Osteoblast (primary cell): ENCODE results near the gene TPP2. TPM values are rescaled to one million over a fixed set of nuclear protein-coding genes. Genes with fewer than 3 reads are reported as not detected.

Source experiments
- DNase-seq: peaks from one replicate; pipeline ENCODE4 v3.0.0; 2011; ENCODE audit warnings: low spot score, mixed read lengths; ENCODE audit not compliant: insufficient read length; ENCODE audit errors: missing footprints
- H2AFZ ChIP-seq: 2 replicates; pipeline ENCODE4 v1.6.0; 2011; ENCODE audit warnings: mild to moderate bottlenecking, low read length
- H3K27ac ChIP-seq: 2 replicates; pipeline ENCODE4 v1.5.1; 2011; ENCODE audit warnings: mild to moderate bottlenecking, low read depth, low read length, moderate library complexity
- H3K27me3 ChIP-seq: 2 replicates; pipeline ENCODE4 v1.6.0; 2012; ENCODE audit warnings: mild to moderate bottlenecking, control low read depth, inconsistent platforms, low read length, moderate library complexity; ENCODE audit not compliant: insufficient read depth
- H3K36me3 ChIP-seq: 2 replicates; pipeline ENCODE4 v1.5.1; 2011; ENCODE audit warnings: mild to moderate bottlenecking, low read length, control low read depth, moderate library complexity; ENCODE audit not compliant: insufficient read depth
- H3K4me1 ChIP-seq: 2 replicates; pipeline ENCODE4 v1.5.1; 2011; ENCODE audit warnings: mild to moderate bottlenecking, low read length, control low read depth, moderate library complexity; ENCODE audit not compliant: insufficient read depth
- H3K4me2 ChIP-seq: 2 replicates; pipeline ENCODE4 v1.6.0; 2011; ENCODE audit warnings: mild to moderate bottlenecking, low read length; ENCODE audit not compliant: insufficient read depth
- H3K4me3 ChIP-seq: fragments of 200-600 bp; sonication (generic); 3 replicates; pipeline ENCODE4 v1.5.1; 2012; ENCODE audit warnings: mild to moderate bottlenecking, low read length, inconsistent platforms; ENCODE audit not compliant: insufficient read depth
- H3K79me2 ChIP-seq: 2 replicates; pipeline ENCODE4 v1.6.0; 2012; ENCODE audit warnings: mild to moderate bottlenecking, low read length, control low read depth, inconsistent platforms; ENCODE audit not compliant: insufficient read depth
- H3K9me3 ChIP-seq: 2 replicates; pipeline ENCODE4 v1.5.1; 2011; ENCODE audit warnings: low read depth, low read length, control low read depth
- H4K20me1 ChIP-seq: 2 replicates; pipeline ENCODE4 v1.6.0; 2012; ENCODE audit warnings: mild to moderate bottlenecking, low read length, control low read depth; ENCODE audit not compliant: insufficient read depth
- total RNA-seq: library from RNA; depleted of rRNA; stranded (reverse); fragments of >200 nt; gene quantifications from 2 replicates; pipeline ENCODE4 v1.2.3, GENCODE V29; 2012
- TF ChIP-seq, protein P1 (sequence below): IDR thresholded peaks from 2 replicates; pipeline ENCODE4 v1.5.1; 2011; ENCODE audit warnings: mild to moderate bottlenecking, low read depth, low read length, moderate library complexity; ENCODE audit errors: extremely low read depth

The TPP2 gene
- total RNA-seq, 1 donor = 57.5 TPM

DNA sequence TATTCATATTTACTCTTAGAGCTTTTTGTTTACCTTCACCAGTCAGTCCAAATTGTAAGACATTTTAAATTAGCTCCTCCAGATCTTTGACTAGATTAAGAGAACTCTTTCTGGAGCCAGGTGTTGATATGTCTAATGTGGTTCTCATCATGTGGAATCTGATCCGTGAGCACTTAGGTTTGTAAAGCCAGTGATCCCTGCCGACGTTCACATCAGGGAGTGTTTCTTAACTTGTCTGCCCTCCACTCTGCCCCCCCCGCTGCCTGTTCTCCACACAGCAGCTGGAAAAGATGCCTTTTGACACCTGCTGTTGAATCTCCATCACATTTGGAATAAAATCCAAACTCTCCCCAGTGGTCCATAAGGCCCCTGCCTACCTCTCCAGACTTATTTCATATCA is 80.3 kb downstream of the TPP2 start:
- Histone ChIP-seq H3K36me3 (peaks cover 44% of the 10 kb centered on the region), H4K20me1 (no peaks in the 10 kb centered on the region), H3K27me3 (no peaks in the 10 kb centered on the region), H2AFZ (no peak overlapping the region), H3K4me1 (no peaks in the 10 kb centered on the region), H3K27ac (no peak overlapping the region), H3K9me3 (no peaks in the 10 kb centered on the region), H3K4me3 (no peak overlapping the region), H3K79me2 (no peaks in the 10 kb centered on the region), H3K4me2 (no peak overlapping the region)
- TF ChIP-seq, protein P1, sequence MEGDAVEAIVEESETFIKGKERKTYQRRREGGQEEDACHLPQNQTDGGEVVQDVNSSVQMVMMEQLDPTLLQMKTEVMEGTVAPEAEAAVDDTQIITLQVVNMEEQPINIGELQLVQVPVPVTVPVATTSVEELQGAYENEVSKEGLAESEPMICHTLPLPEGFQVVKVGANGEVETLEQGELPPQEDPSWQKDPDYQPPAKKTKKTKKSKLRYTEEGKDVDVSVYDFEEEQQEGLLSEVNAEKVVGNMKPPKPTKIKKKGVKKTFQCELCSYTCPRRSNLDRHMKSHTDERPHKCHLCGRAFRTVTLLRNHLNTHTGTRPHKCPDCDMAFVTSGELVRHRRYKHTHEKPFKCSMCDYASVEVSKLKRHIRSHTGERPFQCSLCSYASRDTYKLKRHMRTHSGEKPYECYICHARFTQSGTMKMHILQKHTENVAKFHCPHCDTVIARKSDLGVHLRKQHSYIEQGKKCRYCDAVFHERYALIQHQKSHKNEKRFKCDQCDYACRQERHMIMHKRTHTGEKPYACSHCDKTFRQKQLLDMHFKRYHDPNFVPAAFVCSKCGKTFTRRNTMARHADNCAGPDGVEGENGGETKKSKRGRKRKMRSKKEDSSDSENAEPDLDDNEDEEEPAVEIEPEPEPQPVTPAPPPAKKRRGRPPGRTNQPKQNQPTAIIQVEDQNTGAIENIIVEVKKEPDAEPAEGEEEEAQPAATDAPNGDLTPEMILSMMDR = no peak
- DNase-seq = no peak

DNA sequence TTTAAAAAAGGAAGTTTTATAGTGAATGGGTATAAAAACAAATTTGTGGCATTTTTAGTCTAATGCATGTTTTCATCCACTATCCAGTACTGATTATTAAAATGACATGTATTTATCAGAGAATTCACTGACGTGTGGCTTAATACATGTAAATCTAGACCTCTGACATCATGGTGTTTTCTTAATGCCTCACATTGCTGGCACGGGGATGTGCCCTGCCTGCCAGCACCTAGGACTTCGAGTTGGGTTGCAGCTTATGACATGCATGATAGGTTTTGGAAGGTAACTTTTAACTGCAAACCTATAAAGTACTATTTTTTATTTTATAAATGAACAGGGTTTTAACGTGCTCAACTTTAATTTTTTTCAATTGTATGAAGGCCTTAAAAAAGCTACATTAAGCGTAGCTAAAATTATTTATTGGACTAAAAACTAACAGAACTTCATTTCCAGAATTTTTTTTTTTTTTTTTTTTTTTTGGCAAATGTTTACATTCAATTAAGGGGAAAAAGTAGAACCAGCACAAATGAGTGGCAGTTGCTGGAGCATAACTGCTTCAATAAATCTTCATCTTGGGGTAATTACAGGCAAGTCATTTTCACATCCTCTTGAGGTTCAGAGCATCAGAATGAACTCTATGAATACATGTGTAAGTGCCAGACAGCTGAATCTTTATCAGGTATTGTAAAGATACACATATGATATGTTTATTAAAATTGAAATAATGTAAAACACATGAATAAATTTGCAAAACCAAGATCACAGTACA is 81.7 kb downstream of the TPP2 start:
- H3K27me3 ChIP-seq = no peaks in the 10 kb centered on the region
- H3K4me3 ChIP-seq = no peak overlapping the region
- H3K9me3 ChIP-seq = peaks cover 1% of the 10 kb centered on the region
- H3K27ac ChIP-seq = no peak overlapping the region
- H3K36me3 ChIP-seq = peaks cover 39% of the 10 kb centered on the region
- TF ChIP-seq, protein P1 = no peak
- no peak overlapping the region for H2AFZ ChIP-seq
- H3K79me2 ChIP-seq = no peaks in the 10 kb centered on the region
- H3K4me1 ChIP-seq = no peaks in the 10 kb centered on the region
- no peak for DNase-seq
- no peak overlapping the region for H3K4me2 ChIP-seq
- H4K20me1 ChIP-seq = no peaks in the 10 kb centered on the region

DNA sequence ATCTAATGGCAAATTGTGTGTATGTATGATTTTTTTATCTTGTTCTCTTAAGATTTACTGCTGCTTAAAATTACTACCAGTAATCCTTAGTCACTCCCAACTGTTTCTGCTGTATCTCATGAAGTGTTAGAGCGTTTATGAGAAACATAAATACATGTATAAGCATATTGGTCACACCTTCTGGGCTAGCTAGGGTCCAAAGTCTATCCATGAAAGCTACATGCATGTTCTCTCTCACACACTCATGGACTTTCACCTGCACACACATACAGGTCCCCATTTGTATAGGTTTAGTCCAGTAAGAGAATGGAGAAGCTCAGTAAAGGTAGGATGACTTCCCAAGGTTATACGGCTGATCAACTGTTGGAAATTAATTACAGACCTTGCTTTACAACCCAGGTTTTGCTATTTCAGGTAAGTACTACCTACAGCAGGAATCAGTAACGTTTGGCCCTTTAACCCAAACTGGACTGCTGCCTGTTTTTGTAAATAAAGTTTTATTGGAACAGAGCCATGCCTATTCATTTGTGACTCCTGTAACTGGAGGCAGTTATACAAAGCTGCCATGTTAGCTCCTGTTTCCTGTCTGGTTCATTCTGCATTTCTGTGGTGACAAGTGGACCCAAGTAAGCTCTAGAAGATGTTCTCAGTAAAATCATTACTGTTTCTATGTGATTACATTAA is 82.8 kb downstream of the TPP2 start:
- Histone ChIP-seq H3K9me3 (peaks cover 1% of the 10 kb centered on the region), H3K4me2 (no peak overlapping the region), H3K27me3 (no peaks in the 10 kb centered on the region), H3K36me3 (peaks cover 35% of the 10 kb centered on the region), H2AFZ (no peak overlapping the region), H3K79me2 (no peaks in the 10 kb centered on the region), H4K20me1 (no peaks in the 10 kb centered on the region), H3K4me3 (no peak overlapping the region), H3K27ac (no peak overlapping the region), H3K4me1 (no peaks in the 10 kb centered on the region)
- DNase-seq = no peak
- TF ChIP-seq, protein P1 = no peak

DNA sequence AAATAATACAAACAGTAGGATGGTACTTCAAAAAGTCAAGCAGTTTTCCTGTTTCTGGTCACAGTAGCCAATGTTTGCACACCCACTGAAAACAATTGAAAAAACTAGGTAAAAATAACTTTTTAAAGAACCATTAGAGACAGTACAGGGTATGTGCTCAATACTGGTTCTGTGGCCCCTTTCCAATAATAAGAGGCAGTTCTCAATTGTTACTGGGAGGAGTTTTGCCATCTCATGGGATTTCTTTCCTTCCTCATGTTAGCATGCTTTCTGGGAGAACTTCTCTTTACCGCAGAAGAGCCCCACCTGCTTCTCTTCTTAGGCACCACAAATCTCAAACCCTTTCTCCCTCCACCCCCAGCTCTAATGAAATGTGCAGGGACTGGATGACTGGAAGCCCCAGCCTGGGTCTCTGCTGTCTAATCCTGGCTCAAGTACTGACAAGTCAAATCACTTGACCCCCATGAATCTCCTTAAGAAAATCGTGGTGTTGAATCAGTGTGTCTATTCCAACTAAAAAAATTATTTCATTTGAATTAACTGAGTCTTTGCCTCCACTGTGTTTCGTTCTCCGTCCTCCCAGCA is 83.4 kb downstream of the TPP2 start:
- Histone ChIP-seq H3K27ac (no peak overlapping the region), H3K36me3 (peaks cover 35% of the 10 kb centered on the region)
- TF ChIP-seq, protein P1 = no peak

More for the DNA sequence above, 83.4 kb downstream of the TPP2 start:
- no peaks in the 10 kb centered on the region for H3K79me2 ChIP-seq
- no peaks in the 10 kb centered on the region for H3K27me3 ChIP-seq
- no peak overlapping the region for H3K4me3 ChIP-seq
- no peaks in the 10 kb centered on the region for H4K20me1 ChIP-seq
- H2AFZ ChIP-seq = no peak overlapping the region
- no peak for DNase-seq
- no peak overlapping the region for H3K4me2 ChIP-seq
- H3K4me1 ChIP-seq = no peaks in the 10 kb centered on the region
- peaks cover 1% of the 10 kb centered on the region for H3K9me3 ChIP-seq
